ENCODE data around the gene HAUS7.

HAUS7 gene

DNA sequence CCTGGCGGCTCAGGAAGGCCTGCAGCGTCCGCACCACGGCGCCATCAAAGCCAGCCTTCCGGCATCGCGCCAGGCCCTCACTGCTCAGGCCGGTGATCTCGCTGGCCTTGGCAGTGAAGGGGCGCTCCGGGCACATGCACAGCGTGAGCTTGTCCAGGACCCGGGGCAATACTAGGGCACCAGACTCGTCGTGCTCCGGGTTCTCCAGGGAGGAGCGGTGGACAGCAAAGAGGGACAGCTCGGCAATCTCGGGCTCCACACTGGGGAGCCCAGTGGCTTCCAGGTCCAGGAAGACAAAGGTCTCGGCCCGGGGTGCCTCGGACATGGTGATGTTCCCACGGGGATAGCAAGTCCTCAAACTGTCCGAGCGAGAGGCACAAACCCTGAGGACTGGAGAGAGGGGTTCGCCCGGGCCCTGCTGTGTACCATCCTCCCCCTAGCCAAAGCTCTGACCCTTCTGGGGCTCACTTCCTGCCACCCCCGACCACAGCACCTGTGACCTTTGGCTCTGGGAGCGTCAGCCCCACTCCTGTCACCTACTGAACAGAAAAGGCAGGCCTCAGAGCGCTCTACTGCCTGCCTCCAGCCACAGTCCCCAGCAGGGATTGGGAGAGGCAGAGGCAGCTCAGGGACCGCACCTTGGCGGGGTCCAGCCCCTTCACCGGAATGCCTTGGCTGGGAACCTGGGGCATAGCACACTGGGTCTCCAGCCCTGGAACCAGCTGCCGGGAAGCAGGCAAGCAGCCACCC, 25.1 kb downstream of the HAUS7 start:
- Histone ChIP-seq H3K27me3 (ENCODE audit: control insufficient read depth, low read length) (no peaks in the 10 kb centered on the region), H3K36me3 (ENCODE audit: control insufficient read depth, low read length) (no peaks in the 10 kb centered on the region), H3K9me2 (replicated peaks; ENCODE audit: control insufficient read depth, low read length) (no peaks in the 10 kb centered on the region), H3K9me3 (ENCODE audit: control insufficient read depth, insufficient read depth, low read length) (no peaks in the 10 kb centered on the region), H3F3A (ENCODE audit: control insufficient read depth, insufficient read depth) (no peaks in the 10 kb centered on the region), H3K27ac (ENCODE audit: low read depth, low read length) (no peak overlapping the region), H3K4me1 (ENCODE audit: control insufficient read depth, low read length) (no peaks in the 10 kb centered on the region), H4K20me1 (ENCODE audit: control insufficient read depth, insufficient read depth, low read depth, low read length) (no peaks in the 10 kb centered on the region), H3K4me2 (ENCODE audit: low read length) (no peak overlapping the region), H3K4me3 (ENCODE audit: low read length) (no peak overlapping the region), H3K79me2 (ENCODE audit: control insufficient read depth, low read length) (no peaks in the 10 kb centered on the region)
- no peak for TF ChIP-seq EZH2phosphoT487 (IDR thresholded peaks at IDR 0.05; ENCODE audit: borderline replicate concordance, low read length)
- TF ChIP-seq, protein P1, sequence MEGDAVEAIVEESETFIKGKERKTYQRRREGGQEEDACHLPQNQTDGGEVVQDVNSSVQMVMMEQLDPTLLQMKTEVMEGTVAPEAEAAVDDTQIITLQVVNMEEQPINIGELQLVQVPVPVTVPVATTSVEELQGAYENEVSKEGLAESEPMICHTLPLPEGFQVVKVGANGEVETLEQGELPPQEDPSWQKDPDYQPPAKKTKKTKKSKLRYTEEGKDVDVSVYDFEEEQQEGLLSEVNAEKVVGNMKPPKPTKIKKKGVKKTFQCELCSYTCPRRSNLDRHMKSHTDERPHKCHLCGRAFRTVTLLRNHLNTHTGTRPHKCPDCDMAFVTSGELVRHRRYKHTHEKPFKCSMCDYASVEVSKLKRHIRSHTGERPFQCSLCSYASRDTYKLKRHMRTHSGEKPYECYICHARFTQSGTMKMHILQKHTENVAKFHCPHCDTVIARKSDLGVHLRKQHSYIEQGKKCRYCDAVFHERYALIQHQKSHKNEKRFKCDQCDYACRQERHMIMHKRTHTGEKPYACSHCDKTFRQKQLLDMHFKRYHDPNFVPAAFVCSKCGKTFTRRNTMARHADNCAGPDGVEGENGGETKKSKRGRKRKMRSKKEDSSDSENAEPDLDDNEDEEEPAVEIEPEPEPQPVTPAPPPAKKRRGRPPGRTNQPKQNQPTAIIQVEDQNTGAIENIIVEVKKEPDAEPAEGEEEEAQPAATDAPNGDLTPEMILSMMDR (IDR thresholded peaks at IDR 0.05; ENCODE audit: low read depth, low read length, poor library complexity, severe bottlenecking) = no peak

DNA sequence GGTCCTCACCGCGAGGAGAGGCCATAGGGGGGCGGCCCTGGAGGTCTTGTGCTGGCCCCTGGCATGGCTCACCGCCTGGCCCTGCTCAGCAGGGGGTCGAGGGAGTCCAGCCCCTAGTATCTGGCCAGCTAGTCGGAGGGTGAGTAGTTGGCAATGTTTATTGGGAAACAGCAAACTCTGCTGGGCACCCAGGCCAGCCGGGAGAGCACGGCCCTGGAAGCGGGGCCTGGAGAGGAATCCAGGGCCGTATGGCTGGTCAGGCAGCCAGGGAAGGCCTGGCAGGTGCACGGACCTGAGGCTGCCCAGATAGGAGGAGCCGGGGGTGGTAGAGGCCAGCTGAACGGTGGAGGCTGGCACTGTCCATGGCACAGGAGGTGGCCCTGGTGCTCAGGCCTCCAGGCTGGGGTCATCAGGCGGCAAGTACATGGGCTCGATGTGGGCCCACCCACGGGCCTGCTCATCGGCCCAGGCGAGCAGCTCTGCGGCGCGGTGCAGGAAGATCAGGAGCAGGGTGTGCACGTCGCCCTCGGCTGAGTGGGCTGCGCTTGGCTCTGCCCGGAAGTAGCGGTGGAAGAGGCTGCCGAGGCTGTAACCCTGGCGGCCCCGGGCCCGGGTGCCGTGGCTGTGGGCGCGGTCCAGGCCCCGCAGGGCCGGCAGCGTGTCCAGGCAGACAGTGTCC, 25.9 kb downstream of the HAUS7 start:
- H3K9me2 ChIP-seq (replicated peaks; ENCODE audit: control insufficient read depth, low read length) = no peaks in the 10 kb centered on the region
- no peaks in the 10 kb centered on the region for H3K4me1 ChIP-seq (ENCODE audit: control insufficient read depth, low read length)
- H3K4me3 ChIP-seq (ENCODE audit: low read length) = no peak overlapping the region
- H3K4me2 ChIP-seq (ENCODE audit: low read length) = no peak overlapping the region
- no peaks in the 10 kb centered on the region for H3K36me3 ChIP-seq (ENCODE audit: control insufficient read depth, low read length)
- no peaks in the 10 kb centered on the region for H3K79me2 ChIP-seq (ENCODE audit: control insufficient read depth, low read length)
- no peaks in the 10 kb centered on the region for H3K9me3 ChIP-seq (ENCODE audit: control insufficient read depth, insufficient read depth, low read length)
- no peaks in the 10 kb centered on the region for H3F3A ChIP-seq (ENCODE audit: control insufficient read depth, insufficient read depth)
- no peak for TF ChIP-seq EZH2phosphoT487 (IDR thresholded peaks at IDR 0.05; ENCODE audit: borderline replicate concordance, low read length)
- TF ChIP-seq, protein P1 (IDR thresholded peaks at IDR 0.05; ENCODE audit: low read depth, low read length, poor library complexity, severe bottlenecking) = no peak
- no peak overlapping the region for H3K27ac ChIP-seq (ENCODE audit: low read depth, low read length)
- H3K27me3 ChIP-seq (ENCODE audit: control insufficient read depth, low read length) = no peaks in the 10 kb centered on the region
- no peaks in the 10 kb centered on the region for H4K20me1 ChIP-seq (ENCODE audit: control insufficient read depth, insufficient read depth, low read depth, low read length)

DNA sequence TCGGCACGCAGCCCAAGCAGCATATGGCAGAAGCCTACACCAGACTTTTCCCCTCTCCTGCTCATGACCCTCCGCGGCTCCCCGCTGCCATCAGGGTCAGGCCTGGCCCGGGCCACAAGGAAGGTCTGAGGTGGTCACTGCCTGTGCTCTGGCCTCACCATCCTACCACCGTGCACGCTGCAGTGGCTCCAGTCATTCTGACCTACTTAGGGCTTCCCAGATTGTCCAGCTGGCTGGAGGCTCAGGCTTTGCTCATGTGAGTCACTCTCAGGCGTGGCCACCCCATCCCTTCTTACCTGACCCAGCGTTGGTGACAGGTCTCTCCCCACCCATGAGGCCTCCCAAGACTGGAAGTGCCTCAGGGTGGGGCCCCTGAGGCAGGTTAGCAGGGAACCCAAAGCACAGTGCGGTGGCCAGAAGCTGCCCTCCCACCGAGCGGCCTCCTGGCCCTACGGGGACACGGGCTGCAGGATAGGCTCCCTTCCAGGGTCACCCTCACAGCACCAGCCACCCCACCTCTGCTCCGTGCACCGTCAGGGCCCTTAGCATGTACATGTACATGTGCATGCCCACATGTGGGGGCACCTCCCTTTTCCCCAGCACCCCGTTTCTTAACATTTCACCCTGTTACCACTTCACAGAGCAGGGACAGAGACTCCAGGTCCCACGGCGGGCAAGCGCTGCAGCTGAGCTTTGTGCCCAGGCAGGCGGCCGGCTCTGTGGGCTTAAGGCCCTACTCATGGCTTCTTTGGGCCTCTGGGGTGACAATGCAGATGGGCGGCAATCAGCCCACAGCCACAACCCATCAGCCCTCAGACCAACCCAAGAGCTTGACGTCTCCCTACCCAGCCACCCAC, 26.7 kb downstream of the HAUS7 start:
- H3K36me3 ChIP-seq (ENCODE audit: control insufficient read depth, low read length) = no peaks in the 10 kb centered on the region
- no peak overlapping the region for H3K4me3 ChIP-seq (ENCODE audit: low read length)
- no peaks in the 10 kb centered on the region for H3F3A ChIP-seq (ENCODE audit: control insufficient read depth, insufficient read depth)
- H3K4me1 ChIP-seq (ENCODE audit: control insufficient read depth, low read length) = no peaks in the 10 kb centered on the region
- H3K9me3 ChIP-seq (ENCODE audit: control insufficient read depth, insufficient read depth, low read length) = no peaks in the 10 kb centered on the region
- TF ChIP-seq EZH2phosphoT487 (IDR thresholded peaks at IDR 0.05; ENCODE audit: borderline replicate concordance, low read length) = no peak
- TF ChIP-seq, protein P1 (IDR thresholded peaks at IDR 0.05; ENCODE audit: low read depth, low read length, poor library complexity, severe bottlenecking) = no peak
- H3K79me2 ChIP-seq (ENCODE audit: control insufficient read depth, low read length) = no peaks in the 10 kb centered on the region
- no peak overlapping the region for H3K27ac ChIP-seq (ENCODE audit: low read depth, low read length)
- no peaks in the 10 kb centered on the region for H4K20me1 ChIP-seq (ENCODE audit: control insufficient read depth, insufficient read depth, low read depth, low read length)
- no peak overlapping the region for H3K4me2 ChIP-seq (ENCODE audit: low read length)
- no peaks in the 10 kb centered on the region for H3K9me2 ChIP-seq (replicated peaks; ENCODE audit: control insufficient read depth, low read length)
- no peaks in the 10 kb centered on the region for H3K27me3 ChIP-seq (ENCODE audit: control insufficient read depth, low read length)
